ENCODE results near the gene ANKRD36.
"Not testable (repeated sequence)": the region's sequence is repeated elsewhere in the genome, so short reads cannot be mapped to it uniquely, and the experiment has no call there.

DNA sequence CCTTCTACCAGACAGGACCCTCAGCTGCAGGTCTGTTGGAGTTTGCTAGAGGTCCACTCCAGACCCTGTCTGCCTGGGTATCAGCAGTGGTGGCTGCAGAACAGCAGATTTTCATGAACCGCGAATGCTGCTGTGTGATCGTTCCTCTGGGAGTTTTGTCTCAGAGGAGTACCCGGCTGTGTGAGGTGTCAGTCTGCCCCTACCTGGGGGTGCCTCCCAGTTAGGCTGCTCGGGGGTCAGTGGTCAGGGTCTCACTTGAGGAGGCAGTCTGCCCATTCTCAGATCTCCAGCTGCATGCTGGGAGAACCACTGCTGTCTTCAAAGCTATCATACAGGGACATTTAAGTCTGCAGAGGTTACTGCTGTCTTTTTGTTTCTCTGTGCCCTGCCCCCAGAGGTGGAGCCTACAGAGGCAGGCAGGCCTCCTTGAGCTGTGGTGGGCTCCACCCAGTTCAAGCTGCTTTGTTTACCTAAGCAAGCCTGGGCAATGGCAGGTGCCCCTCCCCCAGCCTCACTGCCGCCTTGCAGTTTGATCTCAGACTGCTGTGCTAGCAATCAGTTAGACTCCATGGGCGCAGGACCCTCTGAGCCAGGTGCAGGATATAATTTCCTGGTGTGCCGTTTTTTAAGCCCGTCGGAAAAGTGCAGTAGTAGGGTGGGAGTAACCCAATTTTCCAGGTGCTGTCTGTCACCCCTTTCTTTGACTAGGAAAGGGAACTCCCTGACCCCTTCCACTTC, 118.1 kb downstream of the ANKRD36 start:
- TF ChIP-seq, protein P1, sequence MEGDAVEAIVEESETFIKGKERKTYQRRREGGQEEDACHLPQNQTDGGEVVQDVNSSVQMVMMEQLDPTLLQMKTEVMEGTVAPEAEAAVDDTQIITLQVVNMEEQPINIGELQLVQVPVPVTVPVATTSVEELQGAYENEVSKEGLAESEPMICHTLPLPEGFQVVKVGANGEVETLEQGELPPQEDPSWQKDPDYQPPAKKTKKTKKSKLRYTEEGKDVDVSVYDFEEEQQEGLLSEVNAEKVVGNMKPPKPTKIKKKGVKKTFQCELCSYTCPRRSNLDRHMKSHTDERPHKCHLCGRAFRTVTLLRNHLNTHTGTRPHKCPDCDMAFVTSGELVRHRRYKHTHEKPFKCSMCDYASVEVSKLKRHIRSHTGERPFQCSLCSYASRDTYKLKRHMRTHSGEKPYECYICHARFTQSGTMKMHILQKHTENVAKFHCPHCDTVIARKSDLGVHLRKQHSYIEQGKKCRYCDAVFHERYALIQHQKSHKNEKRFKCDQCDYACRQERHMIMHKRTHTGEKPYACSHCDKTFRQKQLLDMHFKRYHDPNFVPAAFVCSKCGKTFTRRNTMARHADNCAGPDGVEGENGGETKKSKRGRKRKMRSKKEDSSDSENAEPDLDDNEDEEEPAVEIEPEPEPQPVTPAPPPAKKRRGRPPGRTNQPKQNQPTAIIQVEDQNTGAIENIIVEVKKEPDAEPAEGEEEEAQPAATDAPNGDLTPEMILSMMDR (IDR thresholded peaks at IDR 0.05) = not testable (repeated sequence)
- TF ChIP-seq EZH2 (IDR thresholded peaks at IDR 0.05; ENCODE audit: borderline replicate concordance, insufficient read depth, low read depth, low read length, poor library complexity, severe bottlenecking) = not testable (repeated sequence)
